ENCODE data around the gene CROT.

CROT gene

GRCh38 chr7:87345166-87345927 is at the start of gene CROT:
TSS of gene CROT (plus strand) at chr7:87345664. CDS start at chr7:87349069, 3,405 bp downstream.
- H3K9me3 ChIP-seq (ENCODE audit: insufficient read depth, low read depth, low read length): no peaks in the 10 kb centered on the region
- no peaks in the 10 kb centered on the region for H3F3A ChIP-seq (ENCODE audit: low read depth)
- peaks cover 28% of the 10 kb centered on the region; the same call in 1 of the 2 replicates for H3K79me2 ChIP-seq (ENCODE audit: insufficient read depth, low read length)
- peak within 1 kb of the TSS; percentile 88 for H3K4me3 ChIP-seq (ENCODE audit: low read length, poor library complexity, severe bottlenecking)
- H2AFZ ChIP-seq (ENCODE audit: low read length): peak within 1 kb of the TSS; percentile 90
- peak within 1 kb of the TSS; percentile 93 for H3K9ac ChIP-seq (ENCODE audit: low read depth, low read length, poor library complexity, severe bottlenecking)
- H3K27me3 ChIP-seq (ENCODE audit: insufficient read depth, low read length, poor library complexity, severe bottlenecking): no peaks in the 10 kb centered on the region
- peaks cover 2% of the 10 kb centered on the region for H4K20me1 ChIP-seq (ENCODE audit: insufficient read depth, low read length, poor library complexity, severe bottlenecking)
- no peaks in the 10 kb centered on the region; the same call in 1 of the 2 replicates for H3K36me3 ChIP-seq (ENCODE audit: insufficient read depth, low read length)
- peak within 1 kb of the TSS; percentile 88 for H3K4me2 ChIP-seq (ENCODE audit: low read depth, low read length, poor library complexity, severe bottlenecking)
- H3K9me2 ChIP-seq (replicated peaks; ENCODE audit: low read depth, low read length): no peaks in the 10 kb centered on the region
- TF ChIP-seq, protein P1, sequence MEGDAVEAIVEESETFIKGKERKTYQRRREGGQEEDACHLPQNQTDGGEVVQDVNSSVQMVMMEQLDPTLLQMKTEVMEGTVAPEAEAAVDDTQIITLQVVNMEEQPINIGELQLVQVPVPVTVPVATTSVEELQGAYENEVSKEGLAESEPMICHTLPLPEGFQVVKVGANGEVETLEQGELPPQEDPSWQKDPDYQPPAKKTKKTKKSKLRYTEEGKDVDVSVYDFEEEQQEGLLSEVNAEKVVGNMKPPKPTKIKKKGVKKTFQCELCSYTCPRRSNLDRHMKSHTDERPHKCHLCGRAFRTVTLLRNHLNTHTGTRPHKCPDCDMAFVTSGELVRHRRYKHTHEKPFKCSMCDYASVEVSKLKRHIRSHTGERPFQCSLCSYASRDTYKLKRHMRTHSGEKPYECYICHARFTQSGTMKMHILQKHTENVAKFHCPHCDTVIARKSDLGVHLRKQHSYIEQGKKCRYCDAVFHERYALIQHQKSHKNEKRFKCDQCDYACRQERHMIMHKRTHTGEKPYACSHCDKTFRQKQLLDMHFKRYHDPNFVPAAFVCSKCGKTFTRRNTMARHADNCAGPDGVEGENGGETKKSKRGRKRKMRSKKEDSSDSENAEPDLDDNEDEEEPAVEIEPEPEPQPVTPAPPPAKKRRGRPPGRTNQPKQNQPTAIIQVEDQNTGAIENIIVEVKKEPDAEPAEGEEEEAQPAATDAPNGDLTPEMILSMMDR (conservative IDR thresholded peaks at IDR 0.05; ENCODE audit: low read length): no peak
- TF ChIP-seq EZH2phosphoT487 (IDR thresholded peaks at IDR 0.05; ENCODE audit: borderline replicate concordance): no peak
- H3K4me1 ChIP-seq (ENCODE audit: insufficient read depth, low read length, poor library complexity, severe bottlenecking): peaks cover 42% of the 10 kb centered on the region

- Histone ChIP-seq H3K9me2 (replicated peaks; ENCODE audit: low read depth, low read length) (no peaks in the 10 kb centered on the region), H3K4me1 (ENCODE audit: insufficient read depth, low read length, poor library complexity, severe bottlenecking) (no peaks in the 10 kb centered on the region), H3K9me3 (ENCODE audit: insufficient read depth, low read depth, low read length) (no peaks in the 10 kb centered on the region), H3K79me2 (ENCODE audit: insufficient read depth, low read length) (no peaks in the 10 kb centered on the region), H3K27me3 (ENCODE audit: insufficient read depth, low read length, poor library complexity, severe bottlenecking) (no peaks in the 10 kb centered on the region), H3K4me2 (ENCODE audit: low read depth, low read length, poor library complexity, severe bottlenecking) (no peak overlapping the region), H3K36me3 (ENCODE audit: insufficient read depth, low read length) (no peaks in the 10 kb centered on the region), H3K9ac (ENCODE audit: low read depth, low read length, poor library complexity, severe bottlenecking) (no peak overlapping the region), H3F3A (ENCODE audit: low read depth) (no peaks in the 10 kb centered on the region), H4K20me1 (ENCODE audit: insufficient read depth, low read length, poor library complexity, severe bottlenecking) (no peaks in the 10 kb centered on the region), H3K4me3 (ENCODE audit: low read length, poor library complexity, severe bottlenecking) (no peak overlapping the region), H2AFZ (ENCODE audit: low read length) (no peak overlapping the region)
- TF ChIP-seq EZH2phosphoT487 (IDR thresholded peaks at IDR 0.05; ENCODE audit: borderline replicate concordance): no peak
- TF ChIP-seq, protein P1 (conservative IDR thresholded peaks at IDR 0.05; ENCODE audit: low read length): no peak
Observed at GRCh38 chr7:87300756-87301155, 44.7 kb upstream of the CROT start.

GRCh38 chr7:87310790-87311419 is 34.6 kb upstream of the CROT start:
- no peaks in the 10 kb centered on the region for H3K9me2 ChIP-seq (replicated peaks; ENCODE audit: low read depth, low read length)
- no peak overlapping the region for H3K4me3 ChIP-seq (ENCODE audit: low read length, poor library complexity, severe bottlenecking)
- no peaks in the 10 kb centered on the region for H3K27me3 ChIP-seq (ENCODE audit: insufficient read depth, low read length, poor library complexity, severe bottlenecking)
- H3K4me2 ChIP-seq (ENCODE audit: low read depth, low read length, poor library complexity, severe bottlenecking): no peak overlapping the region
- H3K9me3 ChIP-seq (ENCODE audit: insufficient read depth, low read depth, low read length): no peaks in the 10 kb centered on the region
- H3K36me3 ChIP-seq (ENCODE audit: insufficient read depth, low read length): no peaks in the 10 kb centered on the region
- TF ChIP-seq, protein P1 (conservative IDR thresholded peaks at IDR 0.05; ENCODE audit: low read length): no peak
- no peak for TF ChIP-seq EZH2phosphoT487 (IDR thresholded peaks at IDR 0.05; ENCODE audit: borderline replicate concordance)
- no peaks in the 10 kb centered on the region for H3K4me1 ChIP-seq (ENCODE audit: insufficient read depth, low read length, poor library complexity, severe bottlenecking)
- H3F3A ChIP-seq (ENCODE audit: low read depth): no peaks in the 10 kb centered on the region
- no peaks in the 10 kb centered on the region for H4K20me1 ChIP-seq (ENCODE audit: insufficient read depth, low read length, poor library complexity, severe bottlenecking)
- no peak overlapping the region for H3K9ac ChIP-seq (ENCODE audit: low read depth, low read length, poor library complexity, severe bottlenecking)
- H3K79me2 ChIP-seq (ENCODE audit: insufficient read depth, low read length): no peaks in the 10 kb centered on the region
- H2AFZ ChIP-seq (ENCODE audit: low read length): no peak overlapping the region
